ENCODE measurements around the gene RALGAPA1. TPM values are rescaled to one million over a fixed set of nuclear protein-coding genes. Genes with fewer than 3 reads are reported as not detected.

Gene RALGAPA1
- total RNA-seq, 1 experiment from 2014 or later: 138 TPM

- Histone ChIP-seq H3K27ac (ENCODE audit: low read length) (no peak overlapping the region), H3K4me2 (ENCODE audit: low read depth, low read length, poor library complexity, severe bottlenecking) (no peak overlapping the region), H3K36me3 (ENCODE audit: insufficient read depth, low read length) (peaks cover 15% of the 10 kb centered on the region; the same call in 1 of the 2 replicates), H3K9ac (ENCODE audit: low read length) (no peak overlapping the region), H3K79me2 (ENCODE audit: low read length) (peaks cover 5% of the 10 kb centered on the region), H3K27me3 (ENCODE audit: low read length) (no peaks in the 10 kb centered on the region), H4K20me1 (ENCODE audit: insufficient read depth, low read depth, low read length) (no peaks in the 10 kb centered on the region), H2AFZ (ENCODE audit: low read length) (no peak overlapping the region), H3K4me3 (ENCODE audit: low read length) (no peak overlapping the region), H3K4me1 (ENCODE audit: low read length) (no peaks in the 10 kb centered on the region), H3K9me3 (ENCODE audit: low read length) (no peaks in the 10 kb centered on the region), H3K9me2 (replicated peaks; ENCODE audit: insufficient read depth, low read length) (no peaks in the 10 kb centered on the region)
- DNase-seq: no peak
Observed at GRCh38 chr14:35725930-35726329, 83.2 kb downstream of the RALGAPA1 start.

GRCh38 chr14:35715079-35715478 is 94.0 kb downstream of the RALGAPA1 start:
- H3K4me1 ChIP-seq (ENCODE audit: low read length): peaks cover 4% of the 10 kb centered on the region; the same call in 1 of the 2 replicates
- no peak for DNase-seq
- H3K79me2 ChIP-seq (ENCODE audit: low read length): no peaks in the 10 kb centered on the region

GRCh38 chr14:35712466-35712865 is 96.6 kb downstream of the RALGAPA1 start:
- H4K20me1 ChIP-seq (ENCODE audit: insufficient read depth, low read depth, low read length): no peaks in the 10 kb centered on the region

More at GRCh38 chr14:35715079-35715478, 94.0 kb downstream of the RALGAPA1 start:
- Histone ChIP-seq H3K4me3 (ENCODE audit: low read length) (no peak overlapping the region), H3K27me3 (ENCODE audit: low read length) (no peaks in the 10 kb centered on the region), H3K9ac (ENCODE audit: low read length) (no peak overlapping the region), H4K20me1 (ENCODE audit: insufficient read depth, low read depth, low read length) (no peaks in the 10 kb centered on the region), H3K27ac (ENCODE audit: low read length) (no peak overlapping the region), H3K9me3 (ENCODE audit: low read length) (no peaks in the 10 kb centered on the region), H3K36me3 (ENCODE audit: insufficient read depth, low read length) (peaks cover 31% of the 10 kb centered on the region; the same call in 1 of the 2 replicates), H3K9me2 (replicated peaks; ENCODE audit: insufficient read depth, low read length) (no peaks in the 10 kb centered on the region), H3K4me2 (ENCODE audit: low read depth, low read length, poor library complexity, severe bottlenecking) (no peak overlapping the region), H2AFZ (ENCODE audit: low read length) (no peak overlapping the region)

GRCh38 chr14:35708062-35708461 is 101.0 kb downstream of the RALGAPA1 start:
- no peak overlapping the region for H3K4me2 ChIP-seq (ENCODE audit: low read depth, low read length, poor library complexity, severe bottlenecking)
- no peak overlapping the region for H2AFZ ChIP-seq (ENCODE audit: low read length)
- H3K9me3 ChIP-seq (ENCODE audit: low read length): no peaks in the 10 kb centered on the region
- DNase-seq: no peak
- peaks cover 22% of the 10 kb centered on the region for H3K79me2 ChIP-seq (ENCODE audit: low read length)
- peaks cover 7% of the 10 kb centered on the region; the same call in 1 of the 2 replicates for H3K4me1 ChIP-seq (ENCODE audit: low read length)
- no peak overlapping the region for H3K9ac ChIP-seq (ENCODE audit: low read length)
- H4K20me1 ChIP-seq (ENCODE audit: insufficient read depth, low read depth, low read length): no peaks in the 10 kb centered on the region
- no peaks in the 10 kb centered on the region for H3K27me3 ChIP-seq (ENCODE audit: low read length)
- no peak overlapping the region for H3K27ac ChIP-seq (ENCODE audit: low read length)
- no peaks in the 10 kb centered on the region for H3K9me2 ChIP-seq (replicated peaks; ENCODE audit: insufficient read depth, low read length)
- H3K36me3 ChIP-seq (ENCODE audit: insufficient read depth, low read length): peaks cover 51% of the 10 kb centered on the region
- H3K4me3 ChIP-seq (ENCODE audit: low read length): no peak overlapping the region

More at GRCh38 chr14:35712466-35712865, 96.6 kb downstream of the RALGAPA1 start:
- H3K4me2 ChIP-seq (ENCODE audit: low read depth, low read length, poor library complexity, severe bottlenecking): no peak overlapping the region
- H2AFZ ChIP-seq (ENCODE audit: low read length): no peak overlapping the region
- H3K9ac ChIP-seq (ENCODE audit: low read length): no peak overlapping the region
- peaks cover 7% of the 10 kb centered on the region; the same call in 1 of the 2 replicates for H3K4me1 ChIP-seq (ENCODE audit: low read length)
- no peak overlapping the region for H3K27ac ChIP-seq (ENCODE audit: low read length)
- H3K27me3 ChIP-seq (ENCODE audit: low read length): no peaks in the 10 kb centered on the region
- H3K9me2 ChIP-seq (replicated peaks; ENCODE audit: insufficient read depth, low read length): no peaks in the 10 kb centered on the region
- H3K9me3 ChIP-seq (ENCODE audit: low read length): no peaks in the 10 kb centered on the region
- H3K36me3 ChIP-seq (ENCODE audit: insufficient read depth, low read length): peaks cover 50% of the 10 kb centered on the region
- no peak overlapping the region for H3K4me3 ChIP-seq (ENCODE audit: low read length)
- DNase-seq: no peak
- H3K79me2 ChIP-seq (ENCODE audit: low read length): peaks cover 9% of the 10 kb centered on the region

- Histone ChIP-seq H3K4me3 (ENCODE audit: low read length) (no peak overlapping the region), H3K9me3 (ENCODE audit: low read length) (no peaks in the 10 kb centered on the region), H3K4me2 (ENCODE audit: low read depth, low read length, poor library complexity, severe bottlenecking) (no peak overlapping the region), H3K27me3 (ENCODE audit: low read length) (no peaks in the 10 kb centered on the region), H3K36me3 (ENCODE audit: insufficient read depth, low read length) (peaks cover 36% of the 10 kb centered on the region), H4K20me1 (ENCODE audit: insufficient read depth, low read depth, low read length) (no peaks in the 10 kb centered on the region), H3K9me2 (replicated peaks; ENCODE audit: insufficient read depth, low read length) (no peaks in the 10 kb centered on the region), H3K79me2 (ENCODE audit: low read length) (peaks cover 26% of the 10 kb centered on the region), H3K27ac (ENCODE audit: low read length) (no peak overlapping the region), H3K9ac (ENCODE audit: low read length) (no peak overlapping the region), H3K4me1 (ENCODE audit: low read length) (peaks cover 3% of the 10 kb centered on the region; the same call in 1 of the 2 replicates), H2AFZ (ENCODE audit: low read length) (no peak overlapping the region)
- DNase-seq: no peak
Observed at GRCh38 chr14:35705636-35706035, 103.5 kb downstream of the RALGAPA1 start.

- H3K79me2 ChIP-seq (ENCODE audit: low read length): peaks cover 26% of the 10 kb centered on the region
- H3K9ac ChIP-seq (ENCODE audit: low read length): no peak overlapping the region
- H3K4me1 ChIP-seq (ENCODE audit: low read length): peaks cover 7% of the 10 kb centered on the region; the same call in 1 of the 2 replicates
- H3K9me3 ChIP-seq (ENCODE audit: low read length): no peaks in the 10 kb centered on the region
- no peak for DNase-seq
- no peaks in the 10 kb centered on the region for H3K9me2 ChIP-seq (replicated peaks; ENCODE audit: insufficient read depth, low read length)
- H3K4me2 ChIP-seq (ENCODE audit: low read depth, low read length, poor library complexity, severe bottlenecking): no peak overlapping the region
- peaks cover 33% of the 10 kb centered on the region for H3K36me3 ChIP-seq (ENCODE audit: insufficient read depth, low read length)
- H3K27me3 ChIP-seq (ENCODE audit: low read length): no peaks in the 10 kb centered on the region
- H2AFZ ChIP-seq (ENCODE audit: low read length): no peak overlapping the region
- H3K4me3 ChIP-seq (ENCODE audit: low read length): no peak overlapping the region
- H3K27ac ChIP-seq (ENCODE audit: low read length): no peak overlapping the region
- H4K20me1 ChIP-seq (ENCODE audit: insufficient read depth, low read depth, low read length): no peaks in the 10 kb centered on the region
Observed at GRCh38 chr14:35704793-35705493, 104.2 kb downstream of the RALGAPA1 start.

GRCh38 chr14:35701531-35701930 is 107.6 kb downstream of the RALGAPA1 start:
- no peaks in the 10 kb centered on the region for H3K27me3 ChIP-seq (ENCODE audit: low read length)
- H3K27ac ChIP-seq (ENCODE audit: low read length): no peak overlapping the region
- H3K9me2 ChIP-seq (replicated peaks; ENCODE audit: insufficient read depth, low read length): no peaks in the 10 kb centered on the region
- H3K4me2 ChIP-seq (ENCODE audit: low read depth, low read length, poor library complexity, severe bottlenecking): no peak overlapping the region
- H3K36me3 ChIP-seq (ENCODE audit: insufficient read depth, low read length): peaks cover 5% of the 10 kb centered on the region; the same call in 1 of the 2 replicates
- H2AFZ ChIP-seq (ENCODE audit: low read length): no peak overlapping the region
- no peaks in the 10 kb centered on the region for H3K9me3 ChIP-seq (ENCODE audit: low read length)
- no peak for DNase-seq
- no peaks in the 10 kb centered on the region for H4K20me1 ChIP-seq (ENCODE audit: insufficient read depth, low read depth, low read length)
- H3K4me3 ChIP-seq (ENCODE audit: low read length): no peak overlapping the region
- peaks cover 13% of the 10 kb centered on the region; the same call in 1 of the 2 replicates for H3K4me1 ChIP-seq (ENCODE audit: low read length)
- H3K9ac ChIP-seq (ENCODE audit: low read length): no peak overlapping the region
- H3K79me2 ChIP-seq (ENCODE audit: low read length): peaks cover 17% of the 10 kb centered on the region

GRCh38 chr14:35699791-35700444 is 109.2 kb downstream of the RALGAPA1 start:
- H3K9me2 ChIP-seq (replicated peaks; ENCODE audit: insufficient read depth, low read length): no peaks in the 10 kb centered on the region
- peaks cover 13% of the 10 kb centered on the region; the same call in 1 of the 2 replicates for H3K4me1 ChIP-seq (ENCODE audit: low read length)
- no peaks in the 10 kb centered on the region for H3K9me3 ChIP-seq (ENCODE audit: low read length)
- H3K79me2 ChIP-seq (ENCODE audit: low read length): peaks cover 17% of the 10 kb centered on the region
- H4K20me1 ChIP-seq (ENCODE audit: insufficient read depth, low read depth, low read length): no peaks in the 10 kb centered on the region
- no peak overlapping the region for H3K27ac ChIP-seq (ENCODE audit: low read length)
- H3K9ac ChIP-seq (ENCODE audit: low read length): no peak overlapping the region
- no peak overlapping the region for H2AFZ ChIP-seq (ENCODE audit: low read length)
- no peak overlapping the region for H3K4me3 ChIP-seq (ENCODE audit: low read length)
- no peak for DNase-seq
- no peaks in the 10 kb centered on the region for H3K36me3 ChIP-seq (ENCODE audit: insufficient read depth, low read length)
- H3K4me2 ChIP-seq (ENCODE audit: low read depth, low read length, poor library complexity, severe bottlenecking): no peak overlapping the region
- no peaks in the 10 kb centered on the region for H3K27me3 ChIP-seq (ENCODE audit: low read length)
